HG03469 (cell line): ENCODE measurements around the gene KIF7.
"Not testable (repeated sequence)": the region's sequence is repeated elsewhere in the genome, so short reads cannot be mapped to it uniquely, and the experiment has no call there.

Experiments used
- ATAC-seq: cut with Tn5 transposase; IDR thresholded peaks from one replicate; pipeline ENCODE4 v1.9.1; 2021; ENCODE audit warnings: mild to moderate bottlenecking, moderate library complexity, moderate number of reproducible peaks; ENCODE audit not compliant: unreplicated experiment

Gene KIF7

GRCh38 chr15:89625716-89626115 is 29.6 kb downstream of the KIF7 start:
- ATAC-seq = no peak

GRCh38 chr15:89623165-89623564 is 32.1 kb downstream of the KIF7 start:
- no peak for ATAC-seq

GRCh38 chr15:89621547-89621946 is 33.7 kb downstream of the KIF7 start:
- no peak for ATAC-seq

- ATAC-seq = no peak
Observed at GRCh38 chr15:89616228-89616627, 39.0 kb downstream of the KIF7 start.

- no peak for ATAC-seq
Observed at GRCh38 chr15:89615135-89615534, 40.1 kb downstream of the KIF7 start.

- no peak for ATAC-seq
Observed at GRCh38 chr15:89614164-89614563, 41.1 kb downstream of the KIF7 start.

GRCh38 chr15:89613031-89613430 is 42.2 kb downstream of the KIF7 start:
- no peak for ATAC-seq

- ATAC-seq = no peak
Observed at GRCh38 chr15:89611317-89611716, 44.0 kb downstream of the KIF7 start.

GRCh38 chr15:89599021-89599420 is 56.2 kb downstream of the KIF7 start:
- ATAC-seq = no peak

GRCh38 chr15:89593018-89593417 is 62.2 kb downstream of the KIF7 start:
- no peak for ATAC-seq

GRCh38 chr15:89591834-89592233 is 63.4 kb downstream of the KIF7 start:
- ATAC-seq = no peak

GRCh38 chr15:89587955-89588354 is 67.3 kb downstream of the KIF7 start:
- ATAC-seq = no peak

- ATAC-seq = no peak
Observed at GRCh38 chr15:89586651-89587050, 68.6 kb downstream of the KIF7 start.

- not testable (repeated sequence) for ATAC-seq
Observed at GRCh38 chr15:89580747-89581146, 74.5 kb downstream of the KIF7 start.

- ATAC-seq = no peak
Observed at GRCh38 chr15:89578146-89578545, 77.1 kb downstream of the KIF7 start.
